Muscle of arm (tissue), 14 donors: ENCODE results near the gene ENGASE. TPM values are rescaled to one million over a fixed set of nuclear protein-coding genes. Genes with fewer than 3 reads are reported as not detected.
"Not testable (repeated sequence)": the region's sequence is repeated elsewhere in the genome, so short reads cannot be mapped to it uniquely, and the experiment has no call there.

Experiments used
- DNase-seq: peaks from one replicate; pipeline ENCODE4 v3.0.0-alpha.2; 2013
- long read RNA-seq, 11 donors: transcript quantifications; one replicate each; lab custom pipeline, GENCODE V29; 2026
- polyA plus RNA-seq, 12 donors: library from polyadenylated mRNA; unstranded; fragments of 120-200 nt; gene quantifications; one replicate each; pipeline ENCODE4 v1.2.1, GENCODE V29; 2013; ENCODE audit not compliant: insufficient read length in 12 of 12

The ENGASE gene, protein sequence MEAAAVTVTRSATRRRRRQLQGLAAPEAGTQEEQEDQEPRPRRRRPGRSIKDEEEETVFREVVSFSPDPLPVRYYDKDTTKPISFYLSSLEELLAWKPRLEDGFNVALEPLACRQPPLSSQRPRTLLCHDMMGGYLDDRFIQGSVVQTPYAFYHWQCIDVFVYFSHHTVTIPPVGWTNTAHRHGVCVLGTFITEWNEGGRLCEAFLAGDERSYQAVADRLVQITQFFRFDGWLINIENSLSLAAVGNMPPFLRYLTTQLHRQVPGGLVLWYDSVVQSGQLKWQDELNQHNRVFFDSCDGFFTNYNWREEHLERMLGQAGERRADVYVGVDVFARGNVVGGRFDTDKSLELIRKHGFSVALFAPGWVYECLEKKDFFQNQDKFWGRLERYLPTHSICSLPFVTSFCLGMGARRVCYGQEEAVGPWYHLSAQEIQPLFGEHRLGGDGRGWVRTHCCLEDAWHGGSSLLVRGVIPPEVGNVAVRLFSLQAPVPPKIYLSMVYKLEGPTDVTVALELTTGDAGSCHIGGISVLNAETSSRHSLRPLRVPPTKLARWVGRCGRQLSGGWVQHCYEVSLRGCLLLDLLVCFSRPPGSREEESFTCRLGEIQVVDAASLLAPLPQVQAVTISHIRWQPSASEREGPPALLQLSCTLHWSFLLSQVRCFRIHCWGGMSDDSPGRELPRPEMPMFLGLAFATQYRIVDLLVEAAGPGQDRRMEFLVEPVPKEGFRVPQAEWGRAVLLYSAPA
- polyA plus RNA-seq = 10 to 100 TPM in 11 of 12 donors, not detected in 1; 12.5 to 30.6 (median 16.5) TPM
- long read RNA-seq, donor 1, partial matches to known transcripts = 6 of 13 reads
- long read RNA-seq, donor 1, other reads (novel, unspliced or antisense) = 0 of 13 reads
- long read RNA-seq, donor 2 = 0 reads
- long read RNA-seq, donor 3 = 0 reads
- long read RNA-seq, donor 4, partial matches to known transcripts = 0 of 1 reads
- long read RNA-seq, donor 4, other reads (novel, unspliced or antisense) = 0 of 1 reads
- long read RNA-seq, donor 5, partial matches to known transcripts = 0 of 4 reads
- long read RNA-seq, donor 5, other reads (novel, unspliced or antisense) = 0 of 4 reads
- long read RNA-seq, donor 6, partial matches to known transcripts = 5 of 6 reads
- long read RNA-seq, donor 6, other reads (novel, unspliced or antisense) = 0 of 6 reads
- long read RNA-seq, donor 7, partial matches to known transcripts = 0 of 1 reads
- long read RNA-seq, donor 7, other reads (novel, unspliced or antisense) = 0 of 1 reads
- long read RNA-seq, donor 8, partial matches to known transcripts = 20 of 22 reads
- long read RNA-seq, donor 8, other reads (novel, unspliced or antisense) = 0 of 22 reads
- long read RNA-seq, donor 9 = 0 reads
- long read RNA-seq, donor 10, partial matches to known transcripts = 6 of 6 reads
- long read RNA-seq, donor 10, other reads (novel, unspliced or antisense) = 0 of 6 reads
- long read RNA-seq, donor 11, partial matches to known transcripts = 18 of 18 reads
- long read RNA-seq, donor 11, other reads (novel, unspliced or antisense) = 0 of 18 reads

GRCh38 chr17:79074649-79075445 is at the start of gene ENGASE:
Gene ENGASE (plus strand): TSS chr17:79074824. CDS start chr17:79074945, 121 bp downstream.
- peak; percentile 88 for DNase-seq

DNA sequence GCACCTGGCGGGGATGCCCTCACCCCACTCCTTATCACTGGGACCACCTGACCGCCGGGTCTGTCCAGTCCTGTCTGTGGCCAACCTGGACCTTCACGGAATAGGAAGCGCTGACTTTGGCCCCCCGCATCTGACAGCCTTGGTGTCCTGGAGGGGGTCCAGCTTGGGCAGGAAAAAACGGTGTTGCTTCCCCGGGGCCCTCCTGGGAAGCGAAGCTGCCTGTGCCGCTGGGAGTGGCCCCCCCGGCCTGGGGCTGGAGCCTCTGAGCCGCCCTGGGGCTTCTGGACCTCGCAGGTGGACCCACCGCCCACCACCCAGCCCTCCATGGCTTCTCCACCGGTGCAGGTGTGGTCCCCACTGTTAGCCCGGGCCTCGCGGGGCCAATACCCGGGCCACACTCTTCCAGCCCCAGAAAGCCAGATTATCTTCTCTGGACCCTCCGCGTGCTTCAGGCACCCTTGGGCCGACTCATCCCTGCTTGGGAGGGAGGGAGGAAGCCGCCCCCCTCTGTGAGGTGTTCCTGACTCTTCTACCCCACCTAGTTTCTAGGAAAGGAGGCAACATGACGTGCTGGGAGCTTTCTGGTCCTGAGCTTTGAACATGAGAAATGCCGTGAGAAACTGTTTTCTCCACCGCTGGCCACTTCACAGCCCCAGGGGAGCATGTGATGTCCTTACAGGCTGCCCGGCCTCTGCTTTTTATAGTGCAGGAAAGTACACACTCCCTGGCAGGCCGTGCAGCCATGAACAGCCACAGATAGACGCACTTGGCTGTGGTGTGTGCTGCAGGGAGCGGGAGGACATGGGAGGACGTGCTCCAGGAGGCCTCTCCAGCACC is 49.5 kb upstream of the ENGASE start:
- DNase-seq = no peak

DNA sequence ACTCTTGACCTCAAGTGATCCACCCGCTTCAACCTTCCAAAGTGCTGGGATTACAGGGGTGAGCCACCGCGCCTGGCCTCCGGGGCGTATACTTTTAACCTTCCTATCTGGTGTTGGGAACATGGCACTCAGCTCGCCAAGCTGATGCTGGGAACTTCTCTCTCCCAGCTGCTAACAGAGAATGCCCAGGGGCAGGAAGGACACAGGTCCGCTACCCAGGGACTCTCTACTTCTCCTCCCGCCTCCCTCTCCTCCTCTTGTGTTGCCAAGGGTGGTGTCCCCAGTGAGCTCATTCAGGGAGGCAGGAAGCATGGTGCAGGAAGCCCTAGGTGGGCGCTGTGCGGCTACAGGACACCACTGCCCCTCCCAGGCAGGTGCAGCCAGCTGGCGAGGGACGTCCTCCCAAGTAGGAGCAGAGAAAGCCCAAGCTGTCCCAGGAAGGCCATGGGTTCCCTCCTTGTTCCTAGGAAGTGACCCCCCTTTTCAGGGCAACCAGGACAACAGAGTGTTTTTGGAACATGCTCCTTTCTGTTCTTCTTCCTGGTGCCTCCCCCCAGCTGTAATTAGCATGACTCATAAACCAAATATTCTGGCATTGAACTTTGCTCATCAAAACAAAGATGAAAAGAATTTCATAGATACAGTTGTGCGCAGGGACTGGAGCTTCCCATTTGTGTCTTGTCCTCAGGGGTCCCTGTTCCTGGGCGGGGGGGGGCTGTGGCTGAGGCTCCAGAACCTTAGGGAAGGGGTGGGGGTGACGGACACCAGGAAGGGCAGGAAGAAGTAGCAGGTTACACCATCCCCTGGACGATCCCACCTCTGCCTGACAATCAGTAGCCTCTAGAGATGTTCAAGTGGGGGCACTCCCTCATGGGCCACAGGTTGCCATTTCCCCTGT is 48.0 kb upstream of the ENGASE start:
- no peak for DNase-seq

GRCh38 chr17:79027274-79027924 is 47.2 kb upstream of the ENGASE start:
- no peak for DNase-seq

DNA sequence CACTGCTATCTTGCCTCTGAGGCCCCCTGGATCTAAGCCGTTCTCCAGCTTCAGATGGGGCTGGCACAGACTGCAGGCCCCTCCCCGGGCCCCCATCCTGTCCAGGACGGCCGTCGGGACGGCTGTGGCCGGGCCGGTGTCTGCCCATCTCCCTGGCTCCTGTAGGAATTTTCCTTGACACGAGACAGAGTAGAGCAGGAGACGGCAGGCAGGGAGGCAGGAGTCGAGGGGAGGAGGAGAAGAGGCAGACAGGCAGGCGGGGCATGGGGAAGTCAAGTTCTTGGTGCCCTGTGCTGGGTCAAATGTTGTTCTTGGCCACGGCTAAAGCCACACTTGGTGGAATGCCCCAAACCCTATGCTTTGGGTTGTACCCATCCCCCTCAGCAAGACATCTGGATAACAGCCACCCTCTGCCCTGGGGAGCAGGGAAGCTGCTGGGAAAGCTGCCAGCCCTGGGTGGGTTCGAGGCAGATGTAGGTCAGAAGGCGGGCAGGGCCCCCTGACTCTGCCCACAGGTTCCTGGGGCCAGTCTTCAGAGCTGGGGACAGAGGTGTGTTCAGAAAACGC is 46.6 kb upstream of the ENGASE start:
- DNase-seq = no peak

DNA sequence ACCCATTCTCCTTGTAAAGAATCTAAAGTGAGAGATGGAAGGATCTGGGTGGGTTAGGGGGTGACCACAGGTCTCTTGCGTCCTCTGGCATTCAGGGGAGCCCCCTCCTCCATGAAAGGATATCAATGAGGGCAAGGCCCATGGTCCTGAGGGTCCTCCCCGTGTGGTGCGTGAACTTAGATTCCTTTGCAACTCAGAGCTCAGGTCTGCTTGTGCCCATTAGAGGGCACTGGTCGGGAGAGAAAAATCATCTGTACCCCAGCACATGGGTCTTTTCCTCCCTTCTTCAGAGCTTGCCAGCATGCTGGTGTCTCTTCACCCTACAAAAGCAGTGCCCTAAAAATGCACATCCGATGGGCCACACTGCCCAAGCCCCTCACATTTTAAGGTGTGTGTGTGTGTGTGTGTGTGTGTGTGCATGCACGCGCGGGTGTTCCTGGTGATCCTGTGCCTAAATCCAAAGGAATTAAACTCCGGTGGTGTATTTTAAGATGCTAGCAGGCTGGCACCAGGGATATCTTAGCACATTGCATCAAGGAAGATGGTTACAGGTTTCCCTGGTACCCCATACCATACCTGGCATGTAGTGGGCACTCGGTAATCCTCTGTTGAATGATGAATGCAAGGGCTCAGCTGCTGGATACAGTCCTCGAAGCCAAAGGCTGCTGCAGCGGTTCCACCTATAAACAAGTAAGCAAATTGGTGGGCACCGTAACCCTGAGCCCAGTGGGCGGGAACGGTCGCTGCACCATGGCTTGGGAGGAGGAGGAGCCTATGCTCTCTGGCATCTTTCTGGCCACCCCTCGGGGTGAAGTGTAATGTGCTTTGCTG is 45.9 kb upstream of the ENGASE start:
- DNase-seq = no peak

DNA sequence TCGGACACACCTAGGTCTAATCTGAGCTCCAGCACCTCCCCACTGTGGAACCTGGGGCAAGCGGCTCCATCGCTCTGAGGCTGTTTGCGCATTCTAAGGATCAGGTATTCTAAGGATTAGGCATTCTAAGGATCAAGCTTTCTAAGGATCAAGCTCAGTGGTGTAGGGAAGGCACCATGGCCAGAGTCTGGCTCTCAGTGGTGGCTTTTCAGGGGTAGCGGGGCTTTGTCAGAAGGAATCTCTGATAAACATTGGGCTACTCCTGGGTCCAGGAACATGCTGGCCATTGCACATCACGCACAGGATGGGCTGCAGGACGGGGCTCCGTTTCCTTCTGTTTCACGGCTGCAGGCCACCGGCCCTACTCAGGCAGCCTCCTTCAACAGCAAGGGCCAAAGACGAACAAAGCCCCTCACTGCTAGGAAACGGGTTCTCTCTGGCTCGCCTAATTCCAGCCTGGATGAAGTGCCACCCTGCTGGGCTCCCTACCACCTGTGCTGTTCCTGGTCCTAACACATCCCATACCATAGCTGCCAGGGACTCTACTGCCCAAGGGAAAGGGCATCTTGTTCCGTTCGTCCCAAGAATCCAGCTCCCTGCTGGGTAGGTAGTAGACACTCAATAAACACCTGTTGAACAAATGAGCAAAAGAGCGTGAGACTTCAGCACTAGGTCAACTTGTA is 45.2 kb upstream of the ENGASE start:
- DNase-seq = no peak

GRCh38 chr17:79030636-79031035 is 44.0 kb upstream of the ENGASE start:
- DNase-seq = not testable (repeated sequence)

DNA sequence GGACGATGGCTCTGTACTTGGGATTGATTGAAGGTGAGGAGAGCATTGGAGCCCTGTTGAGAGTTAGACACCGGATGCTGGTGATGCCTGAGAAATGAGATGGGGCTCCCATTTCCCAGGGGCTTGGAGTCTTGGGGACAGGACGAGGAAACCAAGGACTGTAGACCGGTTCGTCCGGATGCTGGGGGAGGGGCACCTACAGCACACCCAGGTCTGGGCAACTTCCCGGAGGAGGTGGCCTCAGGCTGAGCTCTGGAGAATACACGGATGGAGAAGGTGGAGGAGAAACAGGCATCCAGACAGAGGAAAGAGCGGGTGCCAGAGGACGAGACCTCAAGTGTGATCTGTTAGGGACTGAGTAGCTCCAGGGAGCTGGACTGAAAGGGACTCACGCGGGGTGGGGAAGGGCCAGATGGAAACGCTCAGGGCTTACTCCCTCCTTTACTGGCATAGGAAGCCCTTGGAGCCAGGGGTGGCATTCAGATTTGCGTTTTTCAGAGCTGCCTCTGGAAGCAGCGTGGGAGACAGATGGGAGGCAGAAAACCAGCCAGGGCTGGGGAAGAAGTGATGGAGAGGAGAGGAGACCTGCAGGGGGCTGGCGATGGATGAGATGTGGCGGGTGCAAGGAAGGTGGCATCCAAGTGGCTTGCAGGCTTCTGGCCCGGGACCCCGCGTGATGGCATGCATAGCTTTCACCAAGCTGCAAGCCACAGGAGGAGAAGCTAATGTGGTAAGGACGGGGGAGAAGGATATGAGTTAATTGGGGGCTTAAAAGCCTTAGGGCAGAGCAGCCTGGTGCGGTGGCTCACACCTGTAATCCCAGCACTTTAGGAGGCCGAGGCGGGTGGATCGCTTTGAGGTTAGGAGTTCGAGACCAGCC is 42.4 kb upstream of the ENGASE start:
- DNase-seq = no peak

- no peak for DNase-seq
Measured at GRCh38 chr17:79033046-79033616, 41.5 kb upstream of the ENGASE start.

DNA sequence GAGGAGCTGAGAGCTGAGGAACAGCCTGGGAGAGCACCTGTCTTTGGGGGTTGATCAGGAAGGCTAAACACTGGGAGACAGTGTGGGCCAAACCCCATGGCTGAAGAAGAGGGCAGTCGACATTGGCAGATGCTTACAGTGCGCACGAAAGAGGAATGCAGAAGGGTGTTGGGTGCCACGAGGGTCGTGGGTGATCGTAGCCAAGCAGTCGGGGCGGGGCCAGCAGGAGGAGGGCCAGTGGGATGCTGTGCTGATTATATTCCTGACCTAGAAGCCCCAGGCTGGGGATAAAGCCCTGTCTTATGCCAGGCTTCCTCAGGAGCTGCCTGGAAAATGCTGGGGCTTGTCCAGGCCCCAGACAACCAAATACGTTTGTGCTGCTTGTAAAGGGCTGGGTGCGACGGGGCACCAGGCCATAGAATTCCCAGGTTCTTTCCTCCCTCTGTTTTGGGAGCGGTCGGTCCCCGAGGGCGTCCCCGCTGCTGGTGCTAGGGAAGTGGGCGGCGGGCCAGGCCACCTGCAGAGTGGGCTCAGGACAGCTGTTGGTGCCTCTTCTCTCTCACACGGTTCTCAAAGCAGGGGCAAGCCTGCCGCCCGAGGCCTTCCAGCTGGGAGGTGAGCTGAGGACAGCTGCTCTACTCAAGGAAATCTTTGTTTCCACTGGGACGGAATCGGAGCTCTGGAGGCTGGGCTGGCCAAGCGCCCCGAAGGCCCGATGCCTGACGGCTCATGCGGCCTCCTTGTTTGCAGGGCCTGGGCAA is 40.7 kb upstream of the ENGASE start:
- DNase-seq = no peak

GRCh38 chr17:79034931-79035485 is 39.6 kb upstream of the ENGASE start:
- no peak for DNase-seq

- no peak for DNase-seq
Measured at GRCh38 chr17:79035686-79036085, 38.9 kb upstream of the ENGASE start.
